GM21529 (cell line): ENCODE results near the gene PSMB7.

Experiments
- ATAC-seq: cut with Tn5 transposase; IDR thresholded peaks from one replicate; pipeline ENCODE4 v1.9.1; 2021; ENCODE audit not compliant: unreplicated experiment

The PSMB7 gene

GRCh38 chr9:124384846-124385245 is 30.4 kb downstream of the PSMB7 start:
- ATAC-seq, result no peak

GRCh38 chr9:124384210-124384609 is 31.0 kb downstream of the PSMB7 start:
- no peak for ATAC-seq

- no peak for ATAC-seq
Observed at GRCh38 chr9:124381170-124381945, 33.9 kb downstream of the PSMB7 start.

DNA sequence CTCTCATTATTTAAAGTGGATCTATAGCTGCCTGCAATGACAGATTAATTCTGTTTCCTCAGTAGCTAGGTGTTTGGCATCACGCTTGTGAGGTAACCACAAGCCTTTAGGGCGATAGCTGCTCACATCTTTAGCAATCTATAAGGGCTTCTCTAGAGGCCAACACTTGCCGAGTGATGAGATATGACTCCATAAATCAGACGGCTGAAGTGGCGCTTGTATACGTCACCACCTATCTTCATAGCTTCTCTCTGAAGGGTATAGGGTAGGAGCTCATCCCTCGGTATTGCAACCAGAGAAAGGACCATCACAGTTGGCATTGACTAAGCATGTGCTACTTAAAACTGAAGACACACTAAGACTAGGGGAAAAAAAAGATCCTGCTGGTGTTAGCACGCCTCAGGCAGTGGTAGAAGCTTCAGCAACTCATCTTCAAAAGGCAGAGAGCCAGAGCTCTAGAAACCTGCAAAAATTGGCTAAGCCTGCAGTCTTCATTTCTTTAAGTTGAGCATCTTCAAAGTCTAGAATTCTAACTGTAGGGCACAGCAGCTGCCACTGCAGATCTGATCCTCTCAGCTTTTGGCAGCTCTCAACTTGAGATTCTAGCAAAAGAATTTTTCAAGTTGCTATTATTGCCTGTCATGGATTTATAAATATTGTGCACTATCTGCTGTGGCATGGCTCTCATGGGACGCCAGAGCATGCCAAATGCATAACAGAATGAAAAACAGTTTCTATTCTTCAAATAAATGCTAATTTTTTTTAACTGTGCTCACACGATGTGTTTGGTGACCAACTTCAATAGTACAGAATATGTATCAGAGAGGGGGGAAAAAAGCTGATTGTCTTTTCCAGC is 37.5 kb downstream of the PSMB7 start:
- no peak for ATAC-seq

DNA sequence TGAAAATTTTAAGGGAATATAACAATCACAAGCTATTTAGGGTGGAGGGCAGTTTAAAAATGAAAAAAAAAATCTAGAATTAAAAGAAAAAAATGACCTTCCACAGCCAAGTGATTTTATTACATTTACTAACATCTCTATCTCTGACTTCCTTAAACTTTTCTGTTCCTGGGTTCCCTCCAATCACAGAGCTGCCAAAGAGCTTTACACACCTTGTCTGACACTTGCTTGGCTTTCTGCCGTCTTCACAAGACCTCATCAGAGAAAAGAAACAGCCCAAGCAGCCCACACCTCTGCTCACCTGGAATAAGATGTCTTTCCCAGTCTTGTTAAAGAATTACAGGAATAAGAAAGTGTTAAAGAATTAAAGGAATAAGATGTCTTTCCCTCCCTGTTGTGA is 38.9 kb downstream of the PSMB7 start:
- ATAC-seq, result no peak

DNA sequence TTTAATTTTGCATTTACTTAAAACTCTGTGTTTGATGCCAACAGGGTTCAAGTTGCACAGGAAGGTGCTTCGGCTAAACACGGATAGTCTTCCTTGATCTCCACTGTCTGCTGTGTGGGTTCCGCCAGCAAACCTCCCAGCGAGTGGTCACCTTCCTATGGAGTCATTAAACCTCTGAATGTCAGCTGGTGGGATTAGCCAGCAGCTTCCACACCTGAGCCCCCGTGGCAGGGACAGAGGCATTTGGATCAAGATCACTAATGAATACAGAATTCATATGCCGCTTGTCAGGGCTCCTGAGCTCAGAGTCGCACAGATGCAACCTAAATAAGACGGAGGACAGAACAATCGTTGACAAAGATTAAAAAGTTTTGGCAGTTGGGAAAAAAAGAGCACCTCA is 39.5 kb downstream of the PSMB7 start:
- no peak for ATAC-seq

- no peak for ATAC-seq
Observed at GRCh38 chr9:124373851-124374250, 41.4 kb downstream of the PSMB7 start.

GRCh38 chr9:124373386-124373785 is 41.9 kb downstream of the PSMB7 start:
- ATAC-seq, result no peak

GRCh38 chr9:124372038-124372437 is 43.2 kb downstream of the PSMB7 start:
- no peak for ATAC-seq

- no peak for ATAC-seq
Observed at GRCh38 chr9:124370896-124371582, 44.2 kb downstream of the PSMB7 start.

- ATAC-seq, result no peak
Observed at GRCh38 chr9:124369231-124369797, 45.9 kb downstream of the PSMB7 start.

GRCh38 chr9:124368692-124369091 is 46.5 kb downstream of the PSMB7 start:
- ATAC-seq, result no peak

DNA sequence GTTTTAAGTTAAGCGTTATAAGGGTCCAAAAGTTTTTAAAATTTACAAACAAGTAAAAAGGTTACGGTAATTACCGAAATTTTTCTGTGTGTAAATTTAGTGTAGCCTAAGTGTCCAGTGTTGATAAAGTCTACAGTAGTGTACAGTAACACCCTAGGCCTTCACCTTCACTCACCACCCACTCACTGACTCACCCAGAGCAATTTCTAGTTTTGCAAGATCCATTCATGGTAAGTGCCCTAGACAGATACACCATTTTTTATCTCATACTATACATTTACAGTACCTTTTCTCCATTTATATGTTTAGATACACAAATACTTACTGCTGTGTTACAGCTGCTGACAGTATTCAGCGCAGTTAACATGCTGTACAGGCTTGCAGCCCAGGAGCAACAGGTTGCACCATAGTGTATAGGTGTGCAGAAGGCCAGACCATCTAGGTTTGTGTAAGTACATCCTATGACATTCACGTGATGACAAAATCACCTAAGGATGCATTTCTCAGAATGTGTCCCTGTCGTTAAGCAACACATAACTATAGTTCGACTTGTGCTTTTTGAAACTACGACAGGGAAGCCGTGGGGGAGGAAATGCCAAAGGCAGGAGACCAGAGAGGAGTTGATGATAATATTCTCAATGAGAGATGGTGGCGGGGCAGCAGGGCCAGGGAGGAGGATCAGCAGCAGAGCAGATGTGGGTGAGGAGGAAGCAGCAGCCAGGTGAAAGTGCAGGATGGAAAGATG is 48.6 kb downstream of the PSMB7 start:
- ATAC-seq, result no peak

GRCh38 chr9:124365036-124365435 is 50.2 kb downstream of the PSMB7 start:
- ATAC-seq, result no peak

GRCh38 chr9:124364141-124364540 is 51.1 kb downstream of the PSMB7 start:
- no peak for ATAC-seq

DNA sequence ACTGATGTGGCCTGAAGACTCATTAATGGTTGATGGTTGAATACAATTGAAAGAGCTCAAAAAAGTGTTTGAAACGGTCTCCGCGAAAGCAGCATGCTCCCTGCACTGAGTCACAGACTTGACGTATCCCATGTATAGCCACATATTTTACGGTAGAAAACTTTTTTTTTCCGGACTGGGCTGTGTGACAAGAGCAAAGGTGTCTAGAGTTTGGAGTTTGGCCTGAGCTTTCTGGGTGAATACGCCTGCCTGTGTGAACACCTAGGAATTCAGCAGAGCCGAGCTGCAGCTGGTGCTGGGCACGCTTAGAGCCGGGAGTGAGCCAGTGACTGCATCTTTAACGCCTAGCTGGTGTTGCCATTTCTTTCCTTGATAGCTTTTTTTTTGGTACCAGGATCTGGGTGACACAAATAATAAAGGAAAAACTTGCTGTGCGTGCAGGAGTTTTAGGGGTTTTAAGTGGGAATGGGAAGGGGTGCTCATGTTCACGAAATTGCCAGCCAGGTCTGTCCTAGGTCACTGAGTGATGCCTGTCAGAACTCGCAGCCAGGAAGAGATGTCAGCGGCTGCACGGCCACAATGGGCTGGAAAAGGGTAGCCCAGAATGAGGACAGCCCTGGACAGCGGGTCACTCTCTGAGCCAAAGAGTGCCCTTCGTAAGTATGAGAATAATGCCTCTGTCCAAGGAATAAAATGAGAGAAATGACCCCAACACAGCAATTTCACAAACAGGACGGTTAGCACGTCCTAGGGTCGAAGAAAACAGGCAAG is 51.7 kb downstream of the PSMB7 start:
- ATAC-seq, result no peak

GRCh38 chr9:124361128-124361527 is 54.1 kb downstream of the PSMB7 start:
- ATAC-seq, result no peak

DNA sequence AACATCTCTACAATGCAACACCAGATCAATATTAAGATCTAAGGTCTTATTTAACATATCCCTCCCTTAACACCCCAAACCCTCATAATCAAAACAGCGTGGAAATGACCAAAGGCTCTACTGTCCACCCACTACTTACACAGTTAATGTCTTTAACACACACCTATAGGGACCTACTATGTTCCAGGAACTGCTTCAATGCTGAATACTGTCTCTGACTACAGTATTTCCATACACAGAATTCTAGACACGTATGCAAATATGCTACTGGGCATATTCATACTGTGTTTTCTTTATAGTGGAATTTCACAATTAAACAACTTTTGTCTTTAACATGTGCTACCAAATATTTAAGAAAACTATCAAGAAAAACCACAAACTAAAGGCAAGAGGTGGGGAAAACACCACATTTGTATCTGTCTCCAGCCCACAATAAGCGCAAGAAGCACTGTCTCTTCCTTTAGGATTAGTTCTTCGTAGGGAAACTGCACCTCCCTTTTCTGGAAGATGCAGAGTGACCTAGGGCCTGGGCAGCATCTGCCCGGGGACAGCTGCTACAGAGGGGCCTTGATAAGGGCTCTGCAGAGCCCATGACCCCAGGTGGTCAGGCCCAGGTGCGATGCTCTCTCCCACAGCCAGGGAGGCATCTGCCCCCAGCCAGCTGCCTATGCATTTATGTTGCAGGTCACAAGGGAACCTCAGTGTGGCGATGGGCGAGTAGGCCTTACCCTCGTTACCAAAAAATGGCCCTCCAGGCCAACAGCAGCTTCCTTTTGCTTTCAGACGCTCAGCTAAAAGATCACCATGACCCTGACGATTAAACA is 55.2 kb downstream of the PSMB7 start:
- ATAC-seq, result no peak

DNA sequence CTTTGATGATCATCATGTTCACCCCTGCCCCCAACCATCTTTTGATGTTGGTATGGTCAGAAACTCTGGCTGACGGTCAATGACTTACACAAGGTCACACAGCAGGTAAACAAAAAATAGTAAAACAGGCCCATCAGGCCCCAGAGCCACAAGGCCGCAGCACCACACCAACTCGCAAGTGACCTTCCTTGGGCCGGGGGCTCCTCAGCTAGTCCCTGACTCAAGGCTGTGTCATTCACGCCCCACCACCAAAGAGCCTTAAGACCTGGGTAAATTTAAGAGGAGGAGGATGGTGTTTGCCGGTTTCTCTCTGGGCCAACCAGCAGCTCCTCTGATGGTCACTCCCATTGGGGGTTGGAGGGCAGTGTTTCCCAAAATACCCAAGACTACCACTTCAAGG is 55.8 kb downstream of the PSMB7 start:
- no peak for ATAC-seq
